NOMO-1 treated with DMSO at 0.1 percent for 48 hours (cell line): ENCODE measurements around the gene DRICH1.
"Not testable (repeated sequence)": the region's sequence is repeated elsewhere in the genome, so short reads cannot be mapped to it uniquely, and the experiment has no call there.

Experiments used
- DNase-seq: peaks from one replicate; lab custom pipeline; 2025; ENCODE audit not compliant: unreplicated experiment; lab: John Stamatoyannopoulos, UW

Gene DRICH1

DNA sequence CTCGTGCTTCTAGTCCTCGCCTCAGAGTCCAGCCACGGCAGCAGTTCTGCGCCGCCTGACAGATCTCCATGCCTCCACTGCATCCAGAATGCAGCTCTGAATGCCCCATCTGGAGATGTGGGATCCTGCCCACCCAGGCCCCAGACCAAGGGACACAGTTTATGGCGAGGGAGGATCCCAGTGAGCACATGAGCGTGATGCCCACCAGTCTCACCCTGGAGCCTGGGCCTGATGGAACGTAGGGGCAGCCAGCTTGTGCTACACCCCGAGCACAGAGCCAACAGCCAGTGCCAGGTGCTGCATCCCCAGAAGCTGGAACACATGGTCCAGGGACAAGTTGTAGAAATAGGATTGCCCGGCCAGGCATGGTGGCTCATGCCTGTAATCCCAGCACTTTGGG lies 62.4 kb downstream of the DRICH1 start:
- DNase-seq = no peak

DNA sequence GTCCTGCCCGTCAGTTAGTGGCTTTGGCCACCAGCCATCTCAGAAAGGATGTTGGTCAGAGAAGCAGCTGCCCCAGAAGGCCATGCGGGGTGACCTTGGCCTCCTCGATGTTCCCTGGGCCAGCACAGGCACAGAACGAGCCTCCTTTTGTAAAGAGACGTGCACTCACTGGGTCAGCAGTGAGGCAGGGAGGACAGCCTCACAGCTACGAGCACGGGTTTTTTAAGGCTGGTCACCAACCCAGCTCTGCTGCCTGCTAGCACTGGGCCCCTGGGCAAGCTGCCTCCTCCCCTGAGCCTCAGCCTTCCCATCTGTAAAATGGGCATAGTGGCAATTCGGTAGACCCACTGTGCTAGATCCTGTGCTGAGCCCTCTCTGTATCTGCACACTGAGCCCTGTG lies 62.8 kb downstream of the DRICH1 start:
- no peak for DNase-seq

DNA sequence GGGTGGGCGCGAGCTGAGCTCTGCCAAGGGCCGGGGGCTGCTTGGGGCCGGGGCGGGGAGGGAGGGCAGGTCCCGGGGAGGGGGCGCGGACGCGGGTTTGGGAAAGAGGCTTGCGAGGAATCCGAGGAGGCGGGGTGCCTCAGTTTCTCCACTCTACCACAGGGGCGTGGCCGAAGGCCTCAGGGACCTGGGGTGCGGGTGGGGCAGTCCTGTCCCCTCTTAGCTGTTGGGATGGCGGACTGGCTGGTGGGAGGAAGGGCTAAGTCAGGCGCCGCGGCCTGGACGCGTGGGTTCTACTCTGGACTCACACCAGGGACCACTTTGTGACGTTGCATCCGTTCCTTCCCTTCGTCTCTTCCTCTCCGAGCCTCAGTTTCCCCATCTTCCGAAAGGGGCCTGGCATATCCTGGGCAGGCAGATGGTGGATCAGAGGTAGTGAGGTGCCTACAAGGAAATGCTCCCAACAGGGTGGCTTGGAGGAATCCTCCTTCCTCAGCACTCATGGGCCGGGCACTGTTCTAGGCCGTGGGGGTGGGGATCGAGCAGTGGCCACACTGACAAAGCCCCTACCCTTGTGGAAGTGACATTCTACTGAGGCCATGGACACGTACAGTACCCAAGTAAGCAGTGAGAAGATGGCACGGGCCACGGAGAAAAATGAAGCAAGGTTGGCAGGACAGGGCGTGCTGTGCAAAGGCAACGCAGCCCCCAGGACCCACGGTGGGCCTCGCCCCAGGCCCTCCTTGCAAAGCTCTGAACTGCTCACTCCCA lies 65.2 kb downstream of the DRICH1 start:
- DNase-seq = no peak

DNA sequence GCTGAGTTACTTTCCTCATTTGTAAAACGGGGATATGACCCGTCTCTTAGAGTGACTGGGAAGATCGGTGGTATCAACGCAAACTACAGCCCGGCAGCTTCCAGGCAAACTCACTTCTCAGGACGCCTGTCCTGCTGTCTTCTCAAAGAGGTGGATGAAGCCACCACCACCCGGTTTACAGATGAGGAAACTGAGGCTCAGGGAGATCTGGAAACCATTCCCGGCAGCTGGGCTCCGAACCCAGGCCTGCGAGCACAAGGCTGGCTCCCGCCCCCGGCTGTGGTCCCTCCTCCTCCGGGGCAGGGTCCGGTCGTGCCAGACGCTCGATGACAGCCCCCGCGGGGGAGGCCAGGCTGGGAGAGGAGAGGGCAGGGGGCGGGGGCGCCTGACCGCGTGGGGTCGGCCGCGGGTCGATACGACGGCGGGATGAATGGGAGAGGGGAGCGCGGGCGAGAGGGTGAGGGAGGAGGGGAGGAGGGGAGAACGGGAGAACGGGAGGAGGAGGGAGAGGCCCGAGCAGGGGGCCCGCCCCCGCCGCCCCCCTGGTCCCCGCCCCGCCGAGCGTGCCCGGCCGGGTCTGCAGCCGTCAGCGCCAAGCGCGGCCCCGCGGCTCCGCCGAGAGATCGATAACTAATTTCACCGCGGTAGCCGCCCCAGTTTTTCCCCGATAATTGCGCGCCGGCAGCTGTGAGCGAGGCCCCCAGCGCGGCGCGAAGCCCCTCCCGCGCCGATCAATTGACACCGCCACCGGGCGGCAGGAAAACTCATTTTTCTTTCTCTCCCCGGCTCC lies 66.0 kb downstream of the DRICH1 start:
- DNase-seq = no peak

DNA sequence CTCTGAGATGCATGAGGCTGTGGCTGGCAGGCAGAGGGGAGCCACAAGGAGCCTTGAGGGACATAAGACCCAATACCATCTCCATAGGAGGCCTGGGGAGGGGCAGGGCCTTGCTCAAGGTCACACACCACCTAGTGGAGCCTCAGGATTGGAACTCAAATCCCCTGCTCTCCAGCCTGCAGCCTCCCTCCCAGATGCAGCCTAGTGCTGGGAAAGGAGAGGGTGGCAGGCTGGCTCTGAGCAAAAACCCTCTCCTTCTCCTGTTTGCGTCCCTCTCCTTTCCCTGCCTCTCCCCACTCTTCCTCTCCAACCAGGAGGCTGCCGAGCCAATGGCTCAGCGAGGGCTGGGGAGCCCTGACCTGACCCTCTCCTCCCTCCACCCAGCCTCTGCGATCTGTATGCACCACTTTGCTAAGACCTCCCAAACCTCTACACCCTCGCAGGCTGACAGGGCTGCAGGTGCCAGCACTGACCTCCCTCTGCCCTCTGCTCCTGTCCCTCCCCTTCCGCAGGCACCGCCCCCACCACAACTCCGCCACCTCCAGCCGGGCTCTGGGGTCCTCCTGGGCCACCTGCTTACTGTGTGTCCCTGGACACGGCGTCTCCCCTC lies 66.7 kb downstream of the DRICH1 start:
- DNase-seq = no peak

DNA sequence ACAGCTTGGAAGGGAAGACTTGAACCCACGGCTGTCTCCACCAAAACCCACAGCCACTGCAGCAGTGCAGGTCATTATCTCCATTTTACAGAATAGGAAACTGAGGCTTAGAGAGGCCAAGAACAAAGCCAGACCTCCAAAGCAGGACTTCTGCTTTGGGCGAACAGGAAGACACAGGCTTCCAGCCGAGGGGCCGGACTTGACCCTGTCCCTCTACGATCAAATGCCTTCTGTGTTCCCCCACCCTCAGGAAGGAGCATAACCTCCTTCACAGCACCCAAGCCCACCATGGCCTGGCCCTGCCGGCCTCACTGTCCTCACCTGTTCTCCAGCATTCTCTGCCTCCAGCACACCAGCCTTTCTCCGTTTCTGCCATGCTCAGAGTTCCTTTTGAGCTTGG lies 67.8 kb downstream of the DRICH1 start:
- DNase-seq = no peak

DNA sequence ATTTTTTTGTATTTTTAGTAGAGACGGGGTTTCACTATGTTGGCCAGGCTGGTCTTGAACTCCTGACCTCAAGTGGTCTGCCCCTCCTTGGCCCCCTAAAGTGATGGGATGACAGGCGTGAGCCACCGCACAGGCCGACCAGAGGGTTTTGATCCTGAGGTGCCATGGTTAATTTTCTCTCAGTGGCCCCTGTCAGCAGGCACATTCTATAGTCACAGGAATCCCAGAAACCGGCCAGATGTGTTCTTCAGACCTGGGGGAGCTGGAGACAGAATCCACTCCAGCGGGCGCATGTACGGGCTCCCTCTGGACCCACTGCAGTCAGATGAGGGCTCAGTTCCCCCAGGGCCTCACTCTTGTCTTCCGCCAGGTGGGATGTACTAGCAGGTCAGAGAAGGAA lies 69.0 kb downstream of the DRICH1 start:
- no peak for DNase-seq

DNA sequence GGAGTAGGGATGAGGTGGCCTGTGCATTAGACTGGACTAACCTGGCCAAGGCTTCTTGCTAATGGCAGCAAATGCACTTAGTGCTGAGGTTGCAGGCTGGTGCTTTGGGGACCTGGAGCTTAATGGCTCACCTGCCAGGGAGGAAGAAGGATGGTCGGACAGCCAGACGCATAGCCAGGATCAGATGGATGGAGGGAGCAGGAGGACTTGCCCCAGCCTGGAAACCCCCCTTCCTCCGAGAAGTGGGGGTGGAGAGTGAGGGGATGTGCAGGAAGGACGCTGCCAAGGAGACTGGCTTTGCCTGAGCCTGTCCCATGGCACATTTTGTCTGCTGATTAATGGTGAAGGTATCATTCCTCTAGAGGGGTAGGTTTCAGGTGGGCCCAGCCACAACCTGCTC lies 69.9 kb downstream of the DRICH1 start:
- no peak for DNase-seq

DNA sequence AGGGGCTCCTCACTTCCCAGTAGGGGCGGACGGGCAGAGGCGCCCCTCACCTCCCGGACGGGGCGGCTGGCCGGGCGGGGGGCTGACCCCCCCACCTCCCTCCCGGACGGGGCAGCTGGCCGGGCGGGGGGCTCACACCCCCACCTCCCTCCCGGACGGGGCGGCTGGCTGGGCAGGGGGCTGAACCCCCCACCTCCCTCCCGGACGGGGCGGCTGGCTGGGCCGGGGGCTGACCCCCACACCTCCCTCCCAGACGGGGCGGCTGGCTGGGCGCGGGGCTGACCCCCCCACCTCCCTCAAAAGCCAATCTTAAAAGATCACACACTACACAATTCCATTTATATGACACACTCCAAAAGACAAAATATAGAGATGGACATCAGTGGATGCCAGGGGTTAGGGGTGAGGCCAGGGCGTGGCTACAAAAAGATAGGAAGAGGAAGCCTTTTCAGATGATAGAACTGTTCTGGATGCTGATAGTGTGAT lies 71.1 kb downstream of the DRICH1 start:
- not testable (repeated sequence) for DNase-seq

DNA sequence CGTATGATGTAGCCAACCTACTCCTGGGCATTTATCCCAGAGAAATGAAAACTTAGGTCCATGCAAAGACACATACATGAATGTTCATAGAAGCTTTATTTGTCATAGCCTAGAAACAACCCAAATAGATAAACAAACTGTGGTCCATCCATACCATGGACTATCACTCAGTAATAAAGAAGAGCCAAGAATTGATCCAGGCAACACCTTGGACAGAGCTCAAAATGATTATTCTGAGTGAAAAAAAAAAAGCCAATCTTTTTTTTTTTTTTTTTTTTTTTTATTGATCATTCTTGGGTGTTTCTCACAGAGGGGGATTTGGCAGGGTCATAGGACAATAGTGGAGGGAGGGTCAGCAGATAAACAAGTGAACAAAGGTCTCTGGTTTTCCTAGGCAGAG lies 71.9 kb downstream of the DRICH1 start:
- DNase-seq = not testable (repeated sequence)
